Epithelial cell of proximal tubule (primary cell): Measurements from ENCODE around the gene XPO1. TPM values are rescaled to one million over a fixed set of nuclear protein-coding genes. Genes with fewer than 3 reads are reported as not detected.

Experiments used
- DNase-seq: peaks from one replicate; pipeline ENCODE4 v3.0.0-alpha.2; 2011; ENCODE audit warnings: low read depth
- H3K4me3 ChIP-seq: 2 replicates; pipeline ENCODE4 v1.5.1; 2011; ENCODE audit warnings: low read depth, mild to moderate bottlenecking, low read length
- total RNA-seq: library from RNA; depleted of rRNA; stranded (reverse); fragments of >200 nt; gene quantifications from 2 replicates; pipeline ENCODE4 v1.2.3, GENCODE V29; 2015
- TF ChIP-seq, protein P1 (sequence below): conservative IDR thresholded peaks from 2 replicates; pipeline ENCODE4 v1.5.1; 2012; ENCODE audit warnings: low read depth, mild to moderate bottlenecking, low read length

The XPO1 gene
- total RNA-seq, 1 donor from 2014 or later: 104 TPM

DNA sequence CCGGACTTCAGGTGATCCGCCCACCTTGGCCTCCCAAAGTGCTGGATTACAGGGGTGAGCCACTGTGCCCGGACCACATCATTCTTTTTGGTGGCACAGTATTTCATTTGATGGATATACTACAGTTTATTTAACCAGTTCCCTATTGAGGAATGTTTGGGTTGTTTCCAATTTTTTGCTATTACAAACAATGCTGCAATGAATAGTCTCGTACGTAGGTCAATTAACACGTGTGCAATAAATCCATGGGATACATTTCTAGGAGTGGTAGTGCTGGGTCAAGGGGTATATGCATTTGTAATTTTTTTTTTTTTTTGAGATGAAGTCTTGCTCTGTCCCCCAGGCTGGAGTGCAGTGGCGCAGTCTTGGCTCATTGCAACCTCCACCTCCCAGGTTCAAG, 28.4 kb upstream of the XPO1 start:
- no peak overlapping the region for H3K4me3 ChIP-seq
- TF ChIP-seq, protein P1, sequence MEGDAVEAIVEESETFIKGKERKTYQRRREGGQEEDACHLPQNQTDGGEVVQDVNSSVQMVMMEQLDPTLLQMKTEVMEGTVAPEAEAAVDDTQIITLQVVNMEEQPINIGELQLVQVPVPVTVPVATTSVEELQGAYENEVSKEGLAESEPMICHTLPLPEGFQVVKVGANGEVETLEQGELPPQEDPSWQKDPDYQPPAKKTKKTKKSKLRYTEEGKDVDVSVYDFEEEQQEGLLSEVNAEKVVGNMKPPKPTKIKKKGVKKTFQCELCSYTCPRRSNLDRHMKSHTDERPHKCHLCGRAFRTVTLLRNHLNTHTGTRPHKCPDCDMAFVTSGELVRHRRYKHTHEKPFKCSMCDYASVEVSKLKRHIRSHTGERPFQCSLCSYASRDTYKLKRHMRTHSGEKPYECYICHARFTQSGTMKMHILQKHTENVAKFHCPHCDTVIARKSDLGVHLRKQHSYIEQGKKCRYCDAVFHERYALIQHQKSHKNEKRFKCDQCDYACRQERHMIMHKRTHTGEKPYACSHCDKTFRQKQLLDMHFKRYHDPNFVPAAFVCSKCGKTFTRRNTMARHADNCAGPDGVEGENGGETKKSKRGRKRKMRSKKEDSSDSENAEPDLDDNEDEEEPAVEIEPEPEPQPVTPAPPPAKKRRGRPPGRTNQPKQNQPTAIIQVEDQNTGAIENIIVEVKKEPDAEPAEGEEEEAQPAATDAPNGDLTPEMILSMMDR: no peak
- DNase-seq: no peak

DNA sequence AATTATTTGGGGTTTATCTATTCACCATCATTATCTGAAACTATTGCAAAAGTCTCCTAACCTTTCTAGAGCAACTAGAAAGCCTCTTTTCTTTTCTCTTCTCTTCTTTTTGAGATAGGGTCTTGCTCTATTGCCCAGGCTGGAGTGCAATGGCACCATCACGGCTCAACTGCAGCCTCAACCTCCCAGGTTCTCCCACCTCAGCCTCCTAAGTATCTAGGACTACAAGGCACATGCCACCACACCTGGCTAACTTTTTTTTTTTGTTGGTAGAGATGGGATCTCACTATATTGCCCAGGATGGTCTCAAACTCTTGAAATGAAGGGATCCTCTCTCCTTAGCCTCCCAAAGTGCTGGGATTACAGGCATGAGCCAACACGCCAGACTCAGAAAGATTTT, 24.5 kb upstream of the XPO1 start:
- H3K4me3 ChIP-seq: no peak overlapping the region
- TF ChIP-seq, protein P1: no peak
- no peak for DNase-seq

DNA sequence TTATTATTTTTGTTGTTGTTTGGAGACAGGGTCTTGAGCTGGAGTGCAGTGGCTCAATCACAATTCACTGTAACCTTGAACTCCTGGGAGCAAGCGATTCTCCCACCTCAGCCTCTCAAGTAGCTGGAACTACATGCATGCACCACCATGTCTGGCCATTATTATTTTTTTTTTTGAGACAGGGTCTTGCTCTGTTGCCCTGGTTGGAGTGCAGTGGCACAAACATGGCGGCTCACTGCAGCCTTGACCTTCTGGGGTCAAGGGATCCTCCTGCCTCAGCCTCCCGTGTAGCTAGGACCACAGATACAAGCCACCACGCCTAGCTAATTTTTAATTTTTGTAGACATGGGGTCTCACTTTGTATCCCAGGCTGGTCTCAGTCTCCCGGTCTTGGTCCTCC, 20.0 kb upstream of the XPO1 start:
- TF ChIP-seq, protein P1: no peak
- no peak for DNase-seq

DNA sequence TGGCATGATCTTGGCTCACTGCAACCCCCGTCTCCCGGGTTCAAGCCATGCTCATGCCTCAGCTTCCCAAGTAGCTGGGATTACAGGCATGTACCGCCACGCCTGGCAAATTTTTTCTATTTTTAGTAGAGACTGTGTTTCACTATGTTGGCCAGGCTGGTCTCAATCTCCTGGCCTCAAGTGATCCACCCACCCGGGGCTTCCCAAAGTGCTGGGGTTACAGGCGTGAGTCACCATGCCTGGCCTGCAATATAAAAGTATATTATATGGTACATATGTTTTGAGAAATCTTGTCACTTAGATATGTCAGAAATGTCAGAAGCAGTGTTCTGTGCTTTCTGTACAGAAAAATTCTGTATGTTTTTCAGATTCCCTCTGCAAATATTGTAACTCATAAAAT, 19.2 kb upstream of the XPO1 start:
- no peak for DNase-seq
- no peak overlapping the region for H3K4me3 ChIP-seq
- TF ChIP-seq, protein P1: no peak

More for the DNA sequence above, 20.0 kb upstream of the XPO1 start:
- H3K4me3 ChIP-seq: no peak overlapping the region

DNA sequence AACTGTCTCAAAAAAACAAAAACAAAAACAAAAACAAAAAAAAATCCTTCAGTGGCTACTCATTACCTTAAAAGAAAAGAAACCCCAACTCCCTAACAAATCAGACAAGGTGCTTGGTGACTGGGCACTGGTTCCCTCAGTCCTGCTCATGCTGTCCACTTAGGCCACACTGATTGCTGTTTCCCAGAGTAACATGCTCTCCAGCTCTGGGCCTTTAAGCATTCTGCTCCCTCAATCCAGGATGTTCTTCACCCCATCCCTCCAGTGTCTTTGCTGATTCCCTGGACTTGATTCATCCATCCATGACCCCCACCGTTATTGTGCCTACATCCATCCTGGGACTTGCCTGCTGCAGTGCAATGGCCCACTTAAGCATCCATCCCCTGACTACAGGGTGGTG, 16.4 kb upstream of the XPO1 start:
- TF ChIP-seq, protein P1: no peak
- no peak for DNase-seq
- no peak overlapping the region for H3K4me3 ChIP-seq

DNA sequence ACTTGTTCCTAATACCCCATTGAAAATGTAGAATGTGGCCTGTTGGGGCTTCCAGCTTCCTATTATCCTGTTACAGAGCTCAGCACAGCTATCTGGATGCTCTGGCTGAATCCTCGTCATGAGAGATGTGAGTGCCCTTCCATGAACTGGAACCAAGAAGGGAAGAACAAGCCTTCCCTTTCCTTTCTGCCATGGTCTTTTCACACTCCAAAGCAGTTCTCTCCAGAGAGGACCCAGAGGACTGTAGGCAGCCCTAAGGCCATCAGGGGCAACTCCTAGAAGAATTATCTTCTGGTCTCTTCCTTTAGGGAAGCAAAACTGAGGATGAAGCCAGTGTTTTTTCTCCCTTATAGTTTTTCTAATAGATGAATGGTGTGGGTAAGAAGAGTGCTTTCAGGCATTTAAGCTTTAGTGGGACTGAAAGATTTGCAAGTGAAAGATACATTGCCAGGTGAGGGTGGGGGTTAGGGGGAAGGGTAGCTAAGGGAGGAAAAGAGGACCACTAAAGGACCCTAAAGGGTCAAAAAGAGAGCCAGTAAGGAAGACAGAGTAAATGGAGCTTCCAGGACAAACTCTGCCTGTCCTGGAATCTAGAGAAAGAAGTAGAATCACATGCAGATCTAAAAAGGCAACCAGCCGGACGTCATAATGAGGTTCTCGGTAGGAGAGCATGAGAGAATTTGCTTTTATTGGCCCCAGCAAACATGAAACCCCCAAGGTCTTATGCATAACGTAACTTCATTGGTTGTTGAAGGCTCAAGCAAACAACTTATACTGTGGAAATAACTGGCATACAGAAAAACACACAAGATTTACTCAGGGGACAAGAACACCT, 12.4 kb upstream of the XPO1 start:
- TF ChIP-seq, protein P1: no peak
- no peak for DNase-seq
- H3K4me3 ChIP-seq: no peak overlapping the region

DNA sequence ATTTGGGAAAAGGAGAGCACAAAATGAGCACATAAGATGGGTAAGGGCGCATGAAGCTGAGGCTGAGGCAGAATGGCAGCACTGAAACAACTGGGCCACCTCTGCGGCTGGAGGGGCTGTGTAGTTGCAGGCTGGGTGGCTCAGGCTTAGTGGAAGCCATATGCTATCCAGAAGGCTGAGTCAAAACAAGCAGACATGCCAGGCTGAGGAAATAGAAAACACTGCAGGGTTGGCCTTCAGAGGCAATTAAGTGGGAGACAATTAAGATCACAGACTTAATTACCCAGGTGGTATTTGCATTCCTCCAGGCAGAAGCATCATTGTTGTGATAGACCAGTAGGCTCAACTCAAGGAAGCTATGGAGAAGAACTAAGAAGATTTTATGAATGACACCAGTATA, 11.4 kb upstream of the XPO1 start:
- TF ChIP-seq, protein P1: no peak
- no peak overlapping the region for H3K4me3 ChIP-seq
- no peak for DNase-seq
